ENCODE results near the gene C4A.
"Not testable (repeated sequence)": the region's sequence is repeated elsewhere in the genome, so short reads cannot be mapped to it uniquely, and the experiment has no call there.

- not testable (repeated sequence) for TF ChIP-seq CTCF (conservative IDR thresholded peaks at IDR 0.05 in 1 of 2, IDR thresholded peaks at IDR 0.05 in 1 of 2; ENCODE audit: low read depth in 1 of 2, low read length in 2 of 2); EZH2 (IDR thresholded peaks at IDR 0.05; ENCODE audit: low read length, missing control alignments)
These were observed 859 bp upstream of the C4A start for GRCh38 chr6:31980998-31981397.

All from fibroblast of lung (primary cell).